Activated naive CD8-positive, alpha-beta T cell treated with anti-CD3 and anti-CD28 coated beads, Interleukin-2, amount 10 ng/mL, durations not matched to agents 7 days and 5 days (primary cell): ENCODE results near the gene ITGAL. TPM values are rescaled to one million over a fixed set of nuclear protein-coding genes. Genes with fewer than 3 reads are reported as not detected.

ENCODE experiments used
- microRNA-seq: library from miRNA; unstranded; fragments of <30 nt; microRNA quantifications from one replicate; pipeline ENCODE4 v1.2.0, GENCODE V29; 2022
- total RNA-seq, 2 experiments: library from RNA; stranded (reverse); gene quantifications; one replicate each; pipeline ENCODE4 v1.2.3, GENCODE V29; 2021

The ITGAL gene
- total RNA-seq, 2 experiments from 2014 or later, result 662 to 664 TPM

Small RNAs within 50 kb of the gene (microRNA-seq; reads per million reads assigned to microRNA genes)
- 356 reads per million, percentile 70 among the genes with 10 or more reads in this experiment for gene MIR4518

Other genes with a start within 250 kb of the ITGAL start
- 10 to 100 TPM; 19.0 to 30.7 TPM for gene NPIPB13, start 224.3 kb upstream of the ITGAL start, total RNA-seq
- gene CD2BP2, start 117.4 kb upstream of the ITGAL start, total RNA-seq, result 10 to 100 TPM; 71.3 to 72.5 TPM
- gene TBC1D10B, start 102.2 kb upstream of the ITGAL start, total RNA-seq, result 10 to 100 TPM; 63.6 to 69.8 TPM
- 1 to 10 TPM in 1 of 2 experiments, not detected in 1; 1.7 TPM for gene MYL11, start 97.9 kb upstream of the ITGAL start, total RNA-seq
- 100 to 1,000 TPM; 293 to 318 TPM for gene SEPTIN1, start 90.2 kb upstream of the ITGAL start, total RNA-seq
- gene ZNF48, start 77.3 kb upstream of the ITGAL start, total RNA-seq, result 10 to 100 TPM; 14.4 to 15.5 TPM
- 1 to 10 TPM; 4.8 to 5.6 TPM for gene ZNF771, start 65.1 kb upstream of the ITGAL start, total RNA-seq
- gene DCTPP1, start 42.7 kb upstream of the ITGAL start, total RNA-seq, result 10 to 100 TPM; 52.2 to 52.8 TPM
- gene SEPHS2, start 26.9 kb upstream of the ITGAL start, total RNA-seq, result 10 to 100 TPM; 59.4 to 59.8 TPM
- 1 to 10 TPM; 7.4 to 8.1 TPM for gene ZNF768, start 53.8 kb downstream of the ITGAL start, total RNA-seq
- 10 to 100 TPM; 11.9 to 12.5 TPM for gene ZNF747, start 62.1 kb downstream of the ITGAL start, total RNA-seq
- 10 to 100 TPM; 20.9 to 23.3 TPM for gene ZNF764, start 85.6 kb downstream of the ITGAL start, total RNA-seq
- gene ZNF688, start 99.0 kb downstream of the ITGAL start, total RNA-seq, result 10 to 100 TPM; 17.8 to 18.3 TPM
- 10 to 100 TPM; 22.3 to 24.8 TPM for gene ZNF785, start 113.0 kb downstream of the ITGAL start, total RNA-seq
- gene ZNF689, start 137.6 kb downstream of the ITGAL start, total RNA-seq, result 10 to 100 TPM; 12.7 to 14.4 TPM
- 10 to 100 TPM; 89.7 to 97.1 TPM for gene PRR14, start 178.2 kb downstream of the ITGAL start, total RNA-seq
- 100 to 1,000 TPM; 140 to 143 TPM for gene FBRS, start 185.7 kb downstream of the ITGAL start, total RNA-seq
- gene SRCAP, start 226.4 kb downstream of the ITGAL start, total RNA-seq, result 10 to 100 TPM; 89.4 to 92.2 TPM